ENCODE measurements around the gene ZNRF2.

The ZNRF2 gene

GRCh38 chr7:30403477-30403876 lies 119.1 kb downstream of the ZNRF2 start:
- no peak for DNase-seq (ENCODE audit: extremely low read depth, low read depth)
- no peak for TF ChIP-seq CTCF (IDR thresholded peaks at IDR 0.05; ENCODE audit: low read depth, low read length)

GRCh38 chr7:30405179-30405578 lies 120.8 kb downstream of the ZNRF2 start:
- TF ChIP-seq CTCF (IDR thresholded peaks at IDR 0.05; ENCODE audit: low read depth, low read length), result no peak
- no peak for DNase-seq (ENCODE audit: extremely low read depth, low read depth)

- no peak for DNase-seq (ENCODE audit: extremely low read depth, low read depth)
- no peak for TF ChIP-seq CTCF (IDR thresholded peaks at IDR 0.05; ENCODE audit: low read depth, low read length)
Measured at GRCh38 chr7:30406664-30407425, 122.4 kb downstream of the ZNRF2 start.

GRCh38 chr7:30411173-30411572 lies 126.8 kb downstream of the ZNRF2 start:
- no peak for DNase-seq (ENCODE audit: extremely low read depth, low read depth)
- no peak for TF ChIP-seq CTCF (IDR thresholded peaks at IDR 0.05; ENCODE audit: low read depth, low read length)

GRCh38 chr7:30411897-30412296 lies 127.5 kb downstream of the ZNRF2 start:
- TF ChIP-seq CTCF (IDR thresholded peaks at IDR 0.05; ENCODE audit: low read depth, low read length), result no peak
- no peak for DNase-seq (ENCODE audit: extremely low read depth, low read depth)

GRCh38 chr7:30412782-30413504 lies 128.5 kb downstream of the ZNRF2 start:
- peak; percentile 67 for DNase-seq (ENCODE audit: extremely low read depth, low read depth)
- peak; percentile 52 for TF ChIP-seq CTCF (IDR thresholded peaks at IDR 0.05; ENCODE audit: low read depth, low read length)

- no peak for TF ChIP-seq CTCF (IDR thresholded peaks at IDR 0.05; ENCODE audit: low read depth, low read length)
- no peak for DNase-seq (ENCODE audit: extremely low read depth, low read depth)
Measured at GRCh38 chr7:30413864-30414263, 129.5 kb downstream of the ZNRF2 start.

Measured in AG09319 (cell line).